NCI-H146 (cell line): Measurements from ENCODE around the gene PCBP3.

ENCODE experiments used
- DNase-seq: peaks from one replicate; lab custom pipeline; 2025; lab: John Stamatoyannopoulos, UW

PCBP3 gene

GRCh38 chr21:45910548-45911221 lies 267.2 kb downstream of the PCBP3 start:
- no peak for DNase-seq

- DNase-seq = no peak
These were observed 268.3 kb downstream of the PCBP3 start for GRCh38 chr21:45911806-45912325.

GRCh38 chr21:45912611-45913417 lies 269.3 kb downstream of the PCBP3 start:
- no peak for DNase-seq

- DNase-seq = no peak
These were observed 269.9 kb downstream of the PCBP3 start for GRCh38 chr21:45913418-45913765.

GRCh38 chr21:45913886-45914285 lies 270.4 kb downstream of the PCBP3 start:
- DNase-seq = no peak

GRCh38 chr21:45914321-45914845 lies 270.9 kb downstream of the PCBP3 start:
- no peak for DNase-seq

GRCh38 chr21:45916011-45916840 lies 272.7 kb downstream of the PCBP3 start:
- DNase-seq = no peak

GRCh38 chr21:45917241-45917640 lies 273.7 kb downstream of the PCBP3 start:
- no peak for DNase-seq

GRCh38 chr21:45918011-45918410 lies 274.5 kb downstream of the PCBP3 start:
- no peak for DNase-seq

GRCh38 chr21:45918835-45919447 lies 275.4 kb downstream of the PCBP3 start:
- no peak for DNase-seq

- DNase-seq = no peak
These were observed 276.1 kb downstream of the PCBP3 start for GRCh38 chr21:45919593-45919992.

- DNase-seq = no peak
These were observed 277.5 kb downstream of the PCBP3 start for GRCh38 chr21:45920824-45921600.

GRCh38 chr21:45921917-45922316 lies 278.4 kb downstream of the PCBP3 start:
- no peak for DNase-seq

- no peak for DNase-seq
These were observed 279.1 kb downstream of the PCBP3 start for GRCh38 chr21:45922648-45923047.

- DNase-seq = no peak
These were observed 279.6 kb downstream of the PCBP3 start for GRCh38 chr21:45923146-45923545.

GRCh38 chr21:45926281-45926680 lies 282.8 kb downstream of the PCBP3 start:
- DNase-seq = no peak

- no peak for DNase-seq
These were observed 283.5 kb downstream of the PCBP3 start for GRCh38 chr21:45927032-45927431.

- DNase-seq = no peak
These were observed 284.6 kb downstream of the PCBP3 start for GRCh38 chr21:45927851-45928850.

GRCh38 chr21:45929449-45929848 lies 285.9 kb downstream of the PCBP3 start:
- DNase-seq = no peak
